ENCODE results near the gene ESYT1. TPM values are rescaled to one million over a fixed set of nuclear protein-coding genes. Genes with fewer than 3 reads are reported as not detected.

The ESYT1 gene
- 73.7 TPM for polyA plus RNA-seq (2012; ENCODE audit: insufficient read depth, insufficient read length)

- DNase-seq (ENCODE audit: low read depth, low spot score), result peak; percentile 100
- H3K4me3 ChIP-seq (ENCODE audit: low read length), result peak within 1 kb of the TSS; percentile 60
Observed at GRCh38 chr12:56127888-56128669, at the start of gene ESYT1. Gene ESYT1 (plus strand): TSS chr12:56128267. CDS start chr12:56128320, 53 bp downstream.

DNA sequence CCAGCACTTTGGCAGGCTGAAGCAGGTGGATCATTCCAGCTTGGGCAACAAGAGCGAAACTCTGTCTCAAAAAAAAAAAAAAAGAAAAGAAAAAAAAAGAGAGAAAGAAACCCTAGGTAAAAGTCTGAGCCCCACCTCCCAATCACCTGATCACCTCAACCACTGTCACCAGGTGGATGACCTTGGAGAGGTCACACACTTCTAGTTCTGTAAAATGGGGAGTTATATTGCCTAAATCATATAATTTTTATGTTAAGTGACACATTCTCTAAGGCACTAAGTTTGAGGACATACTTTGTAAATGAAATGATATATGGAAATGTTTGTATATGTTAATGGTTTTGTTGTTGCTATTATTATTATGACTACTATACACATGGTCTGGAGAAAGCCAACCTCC lies 49.6 kb upstream of the ESYT1 start:
- no peak for DNase-seq (ENCODE audit: low read depth, low spot score)
- H3K4me3 ChIP-seq (ENCODE audit: low read length), result no peak overlapping the region

- DNase-seq (ENCODE audit: low read depth, low spot score), result no peak
- H3K4me3 ChIP-seq (ENCODE audit: low read length), result peak overlapping the region; percentile 60
Observed at GRCh38 chr12:56078931-56079722, 48.9 kb upstream of the ESYT1 start.

- no peak for DNase-seq (ENCODE audit: low read depth, low spot score)
- peak within 1 kb of the TSS; percentile 60 for H3K4me3 ChIP-seq (ENCODE audit: low read length)
Observed at GRCh38 chr12:56079723-56080555, 48.1 kb upstream of the ESYT1 start, which contains the start of gene ERBB3. Gene ERBB3 (plus strand): TSS chr12:56080165. CDS start chr12:56080301, 136 bp downstream.

DNA sequence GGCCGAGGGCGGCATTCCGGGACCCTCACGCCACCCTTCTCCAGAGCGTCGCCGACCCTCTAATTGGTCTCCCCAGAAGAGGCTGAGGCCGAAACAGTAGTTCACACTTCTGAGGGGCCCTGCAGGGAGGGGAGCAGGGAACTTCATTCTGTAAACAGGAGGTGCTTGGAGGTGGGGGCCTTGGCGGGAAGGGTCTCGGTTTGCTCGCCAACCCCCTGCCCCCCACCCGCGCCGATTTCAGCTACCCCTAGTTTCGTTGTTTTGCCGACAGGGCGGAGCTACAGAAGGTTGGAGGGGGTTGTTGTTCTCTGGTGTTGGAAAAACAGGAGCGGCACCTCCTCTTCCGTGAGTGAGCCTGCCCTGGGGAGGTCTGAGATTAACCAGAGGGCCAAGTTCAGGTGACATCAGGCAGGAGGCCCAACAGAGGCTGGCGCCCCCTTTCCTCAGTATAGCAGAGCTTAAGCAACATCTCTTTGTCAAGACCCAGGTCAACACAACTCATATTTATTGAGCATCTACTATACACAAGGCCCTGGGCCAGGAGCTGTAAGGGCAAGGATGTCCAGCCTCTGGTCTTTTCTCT lies 47.4 kb upstream of the ESYT1 start:
- no peak overlapping the region for H3K4me3 ChIP-seq (ENCODE audit: low read length)
- no peak for DNase-seq (ENCODE audit: low read depth, low spot score)

DNA sequence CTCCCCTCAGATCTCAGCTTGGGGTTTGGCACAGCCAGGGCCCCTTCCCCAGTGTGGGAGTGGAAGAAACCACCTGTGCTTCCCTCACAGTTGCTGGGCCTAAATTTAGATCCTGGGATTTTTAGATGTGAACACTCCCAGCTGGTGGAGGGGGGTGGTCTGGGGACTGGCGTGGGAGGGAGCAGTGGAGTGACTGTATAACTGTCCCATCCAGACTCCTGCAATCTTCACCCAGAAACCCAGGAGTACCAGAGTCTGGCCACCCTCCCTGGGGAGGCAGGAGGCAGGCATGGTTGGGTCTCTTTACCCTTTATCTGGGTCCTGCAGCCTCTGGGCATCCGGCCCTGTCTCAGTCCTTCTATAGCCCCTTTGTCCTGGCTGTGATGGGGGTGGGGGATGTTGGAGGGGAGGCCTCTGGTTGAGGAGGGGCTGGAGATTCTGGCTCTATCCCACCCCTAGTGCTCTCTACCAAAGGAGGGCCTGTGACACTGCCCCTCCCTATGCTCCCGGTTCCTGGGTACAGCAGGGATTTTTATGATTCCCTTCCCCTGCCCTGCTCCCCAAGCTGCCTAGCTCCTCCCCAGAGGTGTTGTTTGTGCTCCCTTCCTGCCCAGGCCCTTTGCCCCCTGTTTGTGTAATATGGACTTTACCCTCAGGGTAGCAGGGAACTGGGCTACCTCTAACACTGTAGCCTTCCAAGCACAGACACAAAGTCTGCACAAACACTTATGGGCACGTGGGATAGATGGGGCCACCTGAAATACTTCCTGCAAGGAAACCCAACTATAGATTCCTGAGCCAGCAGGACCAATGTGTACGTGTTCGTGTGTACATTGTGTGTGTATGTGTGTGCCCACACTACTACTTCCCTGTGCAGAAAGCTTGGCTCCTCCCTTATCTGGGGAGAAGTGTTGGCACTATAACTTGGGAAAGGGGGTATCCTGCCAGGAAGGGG lies 46.4 kb upstream of the ESYT1 start:
- no peak for DNase-seq (ENCODE audit: low read depth, low spot score)
- no peak overlapping the region for H3K4me3 ChIP-seq (ENCODE audit: low read length)

DNA sequence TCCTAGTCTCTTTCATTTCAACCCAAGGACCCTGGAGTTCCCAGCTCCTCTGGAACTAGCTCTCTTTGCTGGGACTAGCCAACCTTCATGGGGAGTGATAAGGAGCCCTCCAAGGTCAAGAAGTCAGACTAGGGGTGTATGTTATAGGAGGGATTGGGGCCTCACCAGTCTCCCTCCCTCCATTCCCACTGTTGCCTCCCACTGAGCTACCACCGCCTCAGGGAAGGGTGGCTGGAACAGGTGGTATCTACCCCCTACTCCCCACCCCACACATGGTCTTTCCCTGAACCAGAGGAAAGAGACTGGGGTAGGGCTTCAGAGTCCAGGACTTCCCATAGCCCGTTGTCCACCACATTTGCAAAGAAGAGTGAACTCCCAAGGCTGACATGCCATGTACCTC lies 45.7 kb upstream of the ESYT1 start:
- no peak overlapping the region for H3K4me3 ChIP-seq (ENCODE audit: low read length)
- DNase-seq (ENCODE audit: low read depth, low spot score), result no peak

DNA sequence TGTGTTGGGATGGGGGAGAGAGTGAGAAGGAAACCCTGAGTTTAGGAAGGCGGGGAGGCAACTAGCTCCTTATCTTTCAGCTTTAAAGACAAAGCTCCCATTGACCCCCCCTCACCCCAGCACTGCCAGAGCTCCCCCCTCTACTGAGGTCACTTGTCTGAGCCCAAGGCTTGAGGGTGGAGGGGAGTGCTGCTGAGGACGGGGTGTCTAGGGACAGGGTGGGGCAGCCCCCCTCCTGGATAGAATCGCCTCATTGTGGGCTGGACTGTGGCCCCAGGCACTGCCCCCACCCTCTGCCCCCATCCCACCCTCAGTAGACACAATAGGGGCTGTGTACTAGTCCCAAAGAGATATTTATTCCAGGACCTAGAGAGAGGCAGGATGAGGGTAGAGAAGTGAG lies 45.1 kb upstream of the ESYT1 start:
- no peak overlapping the region for H3K4me3 ChIP-seq (ENCODE audit: low read length)

DNA sequence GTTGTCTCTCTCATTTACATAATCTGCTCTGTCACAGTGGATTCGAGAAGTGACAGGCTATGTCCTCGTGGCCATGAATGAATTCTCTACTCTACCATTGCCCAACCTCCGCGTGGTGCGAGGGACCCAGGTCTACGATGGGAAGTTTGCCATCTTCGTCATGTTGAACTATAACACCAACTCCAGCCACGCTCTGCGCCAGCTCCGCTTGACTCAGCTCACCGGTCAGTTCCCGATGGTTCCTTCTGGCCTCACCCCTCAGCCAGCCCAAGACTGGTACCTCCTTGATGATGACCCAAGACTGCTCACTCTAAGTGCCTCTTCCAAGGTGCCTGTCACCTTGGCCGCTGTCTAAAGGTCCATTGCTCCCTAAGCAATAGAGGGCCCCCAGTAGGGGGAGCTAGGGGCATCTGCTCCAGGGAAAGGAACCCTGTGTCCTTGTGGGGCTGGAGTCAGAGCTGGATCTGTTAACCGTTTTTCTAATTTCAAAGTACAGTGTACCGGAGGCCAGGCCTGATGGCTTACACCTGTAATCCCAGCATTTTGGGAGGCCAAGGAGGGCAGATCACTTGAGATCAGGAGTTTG lies 43.0 kb upstream of the ESYT1 start:
- H3K4me3 ChIP-seq (ENCODE audit: low read length), result no peak overlapping the region
- no peak for DNase-seq (ENCODE audit: low read depth, low spot score)

More for the DNA sequence above, 45.1 kb upstream of the ESYT1 start:
- no peak for DNase-seq (ENCODE audit: low read depth, low spot score)

DNA sequence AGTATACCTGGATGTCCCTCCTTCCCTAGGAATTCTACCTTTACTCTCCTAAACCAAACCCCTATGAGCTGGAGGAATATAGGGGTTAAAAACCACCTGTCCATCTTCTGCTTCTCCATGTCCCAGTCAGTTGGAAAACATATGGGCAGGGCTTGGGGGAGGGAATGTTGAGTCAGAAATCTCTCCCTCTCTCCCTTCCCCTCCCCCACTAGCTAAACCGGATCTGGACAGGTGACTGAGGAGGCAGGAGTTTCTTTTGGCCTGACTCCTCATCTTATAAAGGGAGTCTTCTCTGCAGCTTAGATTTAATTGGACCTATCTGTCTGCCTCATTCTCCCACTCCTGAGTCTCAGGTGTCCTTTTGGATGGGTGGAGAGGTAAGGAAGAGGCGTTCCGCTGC lies 42.0 kb upstream of the ESYT1 start:
- no peak for DNase-seq (ENCODE audit: low read depth, low spot score)

GRCh38 chr12:56086608-56087007 lies 41.5 kb upstream of the ESYT1 start:
- no peak overlapping the region for H3K4me3 ChIP-seq (ENCODE audit: low read length)
- DNase-seq (ENCODE audit: low read depth, low spot score), result no peak

More for the DNA sequence above, 42.0 kb upstream of the ESYT1 start:
- no peak overlapping the region for H3K4me3 ChIP-seq (ENCODE audit: low read length)

DNA sequence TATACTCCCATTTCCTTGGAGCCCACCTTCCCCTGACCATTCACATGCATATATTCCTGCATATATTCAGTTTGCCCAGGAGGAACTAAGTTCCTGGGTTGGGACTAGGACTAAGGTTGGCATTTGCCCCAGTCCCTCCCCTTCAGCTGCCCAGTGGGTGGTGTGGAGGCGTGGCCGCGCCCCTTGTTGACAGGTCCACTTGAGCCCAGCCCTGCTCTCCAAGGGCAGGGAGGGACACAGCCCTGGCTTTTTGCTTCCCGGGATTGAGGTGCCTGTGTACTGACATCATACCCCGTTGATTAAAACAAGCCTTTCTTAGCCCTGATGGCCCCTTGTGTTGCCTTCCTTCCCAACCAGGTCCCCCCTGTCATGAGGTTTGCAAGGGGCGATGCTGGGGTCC lies 40.8 kb upstream of the ESYT1 start:
- DNase-seq (ENCODE audit: low read depth, low spot score), result no peak
- H3K4me3 ChIP-seq (ENCODE audit: low read length), result no peak overlapping the region

- H3K4me3 ChIP-seq (ENCODE audit: low read length), result no peak overlapping the region
- DNase-seq (ENCODE audit: low read depth, low spot score), result no peak
Observed at GRCh38 chr12:56097738-56098137, 30.3 kb upstream of the ESYT1 start.

- H3K4me3 ChIP-seq (ENCODE audit: low read length), result no peak overlapping the region
Observed at GRCh38 chr12:56098592-56098991, 29.5 kb upstream of the ESYT1 start.

GRCh38 chr12:56099787-56100186 lies 28.3 kb upstream of the ESYT1 start:
- DNase-seq (ENCODE audit: low read depth, low spot score), result no peak
- H3K4me3 ChIP-seq (ENCODE audit: low read length), result no peak overlapping the region

More at GRCh38 chr12:56098592-56098991, 29.5 kb upstream of the ESYT1 start:
- no peak for DNase-seq (ENCODE audit: low read depth, low spot score)

GRCh38 chr12:56101045-56101444 lies 27.0 kb upstream of the ESYT1 start:
- no peak overlapping the region for H3K4me3 ChIP-seq (ENCODE audit: low read length)
- DNase-seq (ENCODE audit: low read depth, low spot score), result no peak

DNA sequence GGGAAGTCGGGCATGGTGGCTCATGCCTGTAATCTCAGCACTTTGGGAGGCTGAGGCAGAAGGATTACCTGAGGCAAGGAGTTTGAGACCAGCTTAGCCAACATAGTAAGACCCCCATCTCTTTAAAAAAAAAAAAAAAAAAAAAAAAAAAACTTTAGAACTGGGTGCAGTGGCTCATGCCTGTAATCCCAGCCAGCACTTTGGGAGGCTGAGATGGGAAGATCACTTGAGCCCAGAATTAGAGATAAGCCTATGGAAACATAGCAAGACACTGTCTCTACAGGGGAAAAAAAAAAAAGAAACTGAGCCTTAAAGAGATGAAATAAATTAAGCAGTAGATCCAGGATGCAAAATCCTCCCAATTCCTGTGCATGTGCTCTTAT lies 25.4 kb upstream of the ESYT1 start:
- H3K4me3 ChIP-seq (ENCODE audit: low read length), result no peak overlapping the region
- no peak for DNase-seq (ENCODE audit: low read depth, low spot score)
